ENCODE measurements around the gene SH3TC1.

SH3TC1 gene

GRCh38 chr4:8244001-8244757 is 45.1 kb downstream of the SH3TC1 start:
- DNase-seq (ENCODE audit: low spot score): no peak

- no peak for DNase-seq (ENCODE audit: low spot score)
Measured at GRCh38 chr4:8244931-8245460, 45.9 kb downstream of the SH3TC1 start.

- no peak for DNase-seq (ENCODE audit: low spot score)
Measured at GRCh38 chr4:8245884-8246833, 47.1 kb downstream of the SH3TC1 start.

- DNase-seq (ENCODE audit: low spot score): no peak
Measured at GRCh38 chr4:8247047-8247930, 48.2 kb downstream of the SH3TC1 start.

- no peak for DNase-seq (ENCODE audit: low spot score)
Measured at GRCh38 chr4:8248091-8248490, 49.0 kb downstream of the SH3TC1 start.

GRCh38 chr4:8250227-8250626 is 51.1 kb downstream of the SH3TC1 start:
- DNase-seq (ENCODE audit: low spot score): no peak

GRCh38 chr4:8250637-8251036 is 51.5 kb downstream of the SH3TC1 start:
- no peak for DNase-seq (ENCODE audit: low spot score)

GRCh38 chr4:8251110-8251883 is 52.2 kb downstream of the SH3TC1 start:
- DNase-seq (ENCODE audit: low spot score): no peak

GRCh38 chr4:8252301-8253173 is 53.4 kb downstream of the SH3TC1 start:
- DNase-seq (ENCODE audit: low spot score): no peak

GRCh38 chr4:8254076-8254475 is 55.0 kb downstream of the SH3TC1 start:
- no peak for DNase-seq (ENCODE audit: low spot score)

GRCh38 chr4:8255698-8256441 is 56.8 kb downstream of the SH3TC1 start:
- DNase-seq (ENCODE audit: low spot score): no peak

- DNase-seq (ENCODE audit: low spot score): no peak
Measured at GRCh38 chr4:8257854-8258253, 58.8 kb downstream of the SH3TC1 start.

GRCh38 chr4:8258552-8259212 is 59.6 kb downstream of the SH3TC1 start:
- DNase-seq (ENCODE audit: low spot score): no peak

GRCh38 chr4:8259743-8260430 is 60.8 kb downstream of the SH3TC1 start:
- no peak for DNase-seq (ENCODE audit: low spot score)

GRCh38 chr4:8260656-8261111 is 61.6 kb downstream of the SH3TC1 start:
- no peak for DNase-seq (ENCODE audit: low spot score)

GRCh38 chr4:8261851-8262535 is 62.9 kb downstream of the SH3TC1 start:
- DNase-seq (ENCODE audit: low spot score): no peak

- no peak for DNase-seq (ENCODE audit: low spot score)
Measured at GRCh38 chr4:8262637-8263322, 63.7 kb downstream of the SH3TC1 start.

Measured in putamen (tissue), 1 donor.